ENCODE measurements around the gene CACNA2D1. TPM values are rescaled to one million over a fixed set of nuclear protein-coding genes. Genes with fewer than 3 reads are reported as not detected.

Gene CACNA2D1
- total RNA-seq, 4 donors from 2014 or later = 34.4 to 128 (median 67.9) TPM

DNA sequence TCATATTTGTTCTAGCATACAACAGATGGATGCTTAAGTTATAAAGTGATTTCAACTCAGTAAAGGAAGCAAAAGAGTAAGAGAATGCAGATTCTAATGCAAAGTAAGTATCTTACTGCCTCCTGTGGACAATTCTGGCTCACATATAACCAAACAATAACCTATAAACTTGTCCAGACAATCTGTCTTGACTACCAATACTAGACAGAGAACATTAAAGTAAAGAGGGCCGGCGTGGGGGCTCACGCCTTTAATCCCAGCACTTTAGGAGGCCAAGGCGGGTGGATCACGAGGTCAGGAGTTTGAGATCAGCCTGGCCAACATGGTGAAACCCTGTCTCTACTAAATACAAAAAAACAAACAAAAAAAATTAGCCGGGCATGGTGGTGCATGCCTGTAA is 329.3 kb downstream of the CACNA2D1 start:
- no peak for DNase-seq
- Histone ChIP-seq H3K36me3 (no peaks in the 10 kb centered on the region), H3K27me3 (no peaks in the 10 kb centered on the region), H3K4me3 (replicated peaks in 1 of 3) (no peak overlapping the region), H3K4me1 (no peaks in the 10 kb centered on the region), H3K27ac (no peak overlapping the region), H3K9me3 (no peaks in the 10 kb centered on the region)
- intact Hi-C loops (cut with DNase I) = no loop called here
- no peak for TF ChIP-seq POLR2A (IDR thresholded peaks at IDR 0.05)
- TF ChIP-seq, protein P1, sequence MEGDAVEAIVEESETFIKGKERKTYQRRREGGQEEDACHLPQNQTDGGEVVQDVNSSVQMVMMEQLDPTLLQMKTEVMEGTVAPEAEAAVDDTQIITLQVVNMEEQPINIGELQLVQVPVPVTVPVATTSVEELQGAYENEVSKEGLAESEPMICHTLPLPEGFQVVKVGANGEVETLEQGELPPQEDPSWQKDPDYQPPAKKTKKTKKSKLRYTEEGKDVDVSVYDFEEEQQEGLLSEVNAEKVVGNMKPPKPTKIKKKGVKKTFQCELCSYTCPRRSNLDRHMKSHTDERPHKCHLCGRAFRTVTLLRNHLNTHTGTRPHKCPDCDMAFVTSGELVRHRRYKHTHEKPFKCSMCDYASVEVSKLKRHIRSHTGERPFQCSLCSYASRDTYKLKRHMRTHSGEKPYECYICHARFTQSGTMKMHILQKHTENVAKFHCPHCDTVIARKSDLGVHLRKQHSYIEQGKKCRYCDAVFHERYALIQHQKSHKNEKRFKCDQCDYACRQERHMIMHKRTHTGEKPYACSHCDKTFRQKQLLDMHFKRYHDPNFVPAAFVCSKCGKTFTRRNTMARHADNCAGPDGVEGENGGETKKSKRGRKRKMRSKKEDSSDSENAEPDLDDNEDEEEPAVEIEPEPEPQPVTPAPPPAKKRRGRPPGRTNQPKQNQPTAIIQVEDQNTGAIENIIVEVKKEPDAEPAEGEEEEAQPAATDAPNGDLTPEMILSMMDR (IDR thresholded peaks at IDR 0.05) = no peak
- 94 to 96% methylated on average over 6 of the region's 6 CpGs for WGBS, 2 donors

DNA sequence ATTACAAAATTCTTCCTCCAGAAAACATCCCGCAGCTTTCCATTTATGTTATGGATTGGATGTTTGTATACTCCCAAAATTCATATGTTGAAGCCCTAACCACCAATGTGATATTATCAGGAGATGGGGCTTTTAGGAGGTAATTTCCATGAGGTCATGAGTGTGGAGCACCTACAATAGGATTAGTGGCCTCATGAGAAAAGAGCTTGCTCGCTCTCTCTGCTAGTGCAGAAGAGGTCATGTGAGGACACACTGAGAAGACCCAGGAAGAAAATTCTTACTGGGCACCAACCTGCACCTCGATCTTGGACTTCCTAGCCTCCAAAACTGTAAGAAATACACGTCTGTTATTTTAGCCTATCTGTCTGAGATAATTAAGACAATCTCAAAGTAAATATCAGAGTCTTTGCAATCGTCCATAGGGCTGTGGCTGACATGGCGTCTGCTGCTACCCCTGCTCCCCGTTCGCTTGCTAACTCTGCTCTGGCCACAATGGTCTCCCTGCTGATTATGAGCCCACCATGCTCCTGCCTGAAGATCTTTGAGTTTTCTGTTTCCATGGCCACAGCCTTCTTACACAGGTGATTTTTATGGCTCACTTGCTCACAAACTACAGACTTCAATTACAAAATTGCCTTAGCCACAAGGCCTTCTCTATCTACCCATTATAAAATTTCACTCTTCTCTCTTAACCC is 333.3 kb downstream of the CACNA2D1 start:
- Histone ChIP-seq H3K27me3 (no peaks in the 10 kb centered on the region), H3K27ac (no peak overlapping the region), H3K4me3 (replicated peaks in 1 of 3) (no peak overlapping the region), H3K36me3 (no peaks in the 10 kb centered on the region), H3K9me3 (no peaks in the 10 kb centered on the region), H3K4me1 (no peaks in the 10 kb centered on the region)
- intact Hi-C loops (cut with DNase I) = no loop called here
- 84 to 94% methylated on average over 8 of the region's 8 CpGs for WGBS, 2 donors
- no peak for DNase-seq
- TF ChIP-seq, protein P1 (IDR thresholded peaks at IDR 0.05) = no peak
- no peak for TF ChIP-seq POLR2A (IDR thresholded peaks at IDR 0.05)

DNA sequence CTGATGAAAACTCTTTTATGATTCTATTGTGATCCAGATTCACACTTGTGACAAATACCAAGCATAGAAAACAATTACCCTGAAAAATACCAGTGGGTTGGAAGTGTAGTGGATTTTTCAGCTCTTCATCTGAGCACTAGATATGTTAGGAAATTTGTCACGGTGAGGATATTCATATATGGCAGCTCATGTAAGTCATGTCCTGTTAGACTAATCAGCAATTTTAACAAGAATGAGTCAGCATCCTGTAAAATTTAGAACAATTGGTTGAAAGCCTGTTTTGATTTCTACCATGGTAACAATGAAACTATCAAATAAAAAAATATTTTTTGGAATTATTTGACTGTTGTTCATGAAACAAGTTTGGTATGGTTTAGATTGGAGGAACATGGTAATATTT is 334.3 kb downstream of the CACNA2D1 start:
- Histone ChIP-seq H3K4me1 (no peaks in the 10 kb centered on the region), H3K27ac (no peak overlapping the region), H3K27me3 (no peaks in the 10 kb centered on the region), H3K9me3 (no peaks in the 10 kb centered on the region), H3K4me3 (replicated peaks in 1 of 3) (no peak overlapping the region), H3K36me3 (no peaks in the 10 kb centered on the region)
- TF ChIP-seq, protein P1 (IDR thresholded peaks at IDR 0.05) = no peak
- no peak for TF ChIP-seq POLR2A (IDR thresholded peaks at IDR 0.05)
- intact Hi-C loops (cut with DNase I) = no loop called here
- DNase-seq = no peak
- WGBS, 2 donors = 68 to 77% methylated on average over 1 of the region's 1 CpG

DNA sequence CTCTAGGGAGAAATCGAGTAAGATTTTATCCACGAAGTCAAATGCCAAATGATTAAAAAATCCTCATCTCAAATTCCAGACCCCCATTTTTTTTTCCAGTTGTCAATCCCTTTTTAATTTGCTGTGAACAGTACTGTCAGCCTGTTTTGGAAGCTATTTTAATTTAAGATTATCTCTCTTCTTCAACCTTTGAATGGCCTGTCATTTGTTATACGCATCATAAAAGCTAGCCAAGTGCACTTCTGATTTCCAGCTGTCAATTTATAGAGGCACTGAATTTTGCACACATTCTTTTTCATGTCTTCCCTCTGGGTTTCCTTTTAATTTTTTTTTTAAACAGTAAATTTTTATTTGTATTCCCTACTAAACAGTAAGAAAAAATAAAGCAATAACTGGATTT is 337.4 kb downstream of the CACNA2D1 start:
- no peak for TF ChIP-seq POLR2A (IDR thresholded peaks at IDR 0.05)
- TF ChIP-seq, protein P1 (IDR thresholded peaks at IDR 0.05) = no peak
- H3K36me3 ChIP-seq = no peaks in the 10 kb centered on the region
- no peak overlapping the region for H3K27ac ChIP-seq
- no peak overlapping the region for H3K4me3 ChIP-seq (replicated peaks in 1 of 3)
- no peaks in the 10 kb centered on the region for H3K4me1 ChIP-seq
- no peak for DNase-seq
- WGBS, 2 donors = 73 to 85% methylated on average over 3 of the region's 3 CpGs
- no peaks in the 10 kb centered on the region for H3K27me3 ChIP-seq
- H3K9me3 ChIP-seq = no peaks in the 10 kb centered on the region
- intact Hi-C loops (cut with DNase I) = no loop called here

DNA sequence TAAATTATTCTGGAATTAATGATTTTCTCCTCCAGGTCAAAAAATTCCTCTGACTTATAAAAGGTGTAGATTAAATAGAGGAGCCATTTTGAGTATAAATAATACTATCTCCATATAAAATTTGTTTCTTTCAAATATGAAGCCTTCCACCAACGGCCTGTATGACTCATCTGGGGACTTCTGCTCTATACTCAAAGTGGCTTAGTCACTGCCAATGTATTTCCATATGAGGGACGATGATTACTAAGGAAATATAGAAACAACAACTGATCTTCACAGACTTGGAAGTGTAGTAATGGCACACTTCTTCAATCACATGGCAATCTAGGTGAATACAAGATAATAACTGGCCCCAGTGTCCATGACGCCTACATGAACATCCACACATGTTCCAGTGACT is 338.1 kb downstream of the CACNA2D1 start:
- Histone ChIP-seq H3K4me1 (no peaks in the 10 kb centered on the region), H3K4me3 (replicated peaks in 1 of 3) (no peak overlapping the region), H3K9me3 (no peaks in the 10 kb centered on the region), H3K36me3 (no peaks in the 10 kb centered on the region), H3K27ac (no peak overlapping the region), H3K27me3 (no peaks in the 10 kb centered on the region)
- 85 to 91% methylated on average over 3 of the region's 3 CpGs for WGBS, 2 donors
- no peak for TF ChIP-seq POLR2A (IDR thresholded peaks at IDR 0.05)
- TF ChIP-seq, protein P1 (IDR thresholded peaks at IDR 0.05) = no peak
- intact Hi-C loops (cut with DNase I) = no loop called here
- DNase-seq = no peak
